Mesothelial cell of epicardium (in vitro differentiated cells): ENCODE data around the gene DENND1B. TPM values are rescaled to one million over a fixed set of nuclear protein-coding genes. Genes with fewer than 3 reads are reported as not detected.

Experiments used
- DNase-seq, 2 experiments: peaks; one replicate each; pipeline ENCODE4 v3.0.0; 2021; ENCODE audit warnings: low spot score in 2 of 2; ENCODE audit not compliant: unreplicated experiment in 2 of 2
- H3K27ac Mint-ChIP-seq: 2 replicates; pipeline ENCODE4 v1.8.0; 2021; ENCODE audit warnings: mixed read lengths
- H3K27me3 Mint-ChIP-seq: 2 replicates; pipeline ENCODE4 v1.8.0; 2021; ENCODE audit warnings: low read depth, mixed read lengths
- H3K36me3 Mint-ChIP-seq: 2 replicates; pipeline ENCODE4 v1.8.0; 2021; ENCODE audit warnings: mixed read lengths
- H3K4me1 Mint-ChIP-seq: 2 replicates; pipeline ENCODE4 v1.8.0; 2021; ENCODE audit warnings: mixed read lengths
- H3K4me3 Mint-ChIP-seq: 2 replicates; pipeline ENCODE4 v1.8.0; 2021; ENCODE audit warnings: mild to moderate bottlenecking, moderate library complexity, mixed read lengths
- H3K9me3 Mint-ChIP-seq: 2 replicates; pipeline ENCODE4 v1.8.0; 2021; ENCODE audit warnings: mixed read lengths
- CTCF ChIP-seq: fragments of 200-600 bp; sonication (generic); IDR thresholded peaks from one replicate; pipeline ENCODE4 v1.5.0; 2021; ENCODE audit warnings: antibody characterized with exemption; ENCODE audit not compliant: unreplicated experiment
- total RNA-seq: library from RNA; stranded (reverse); gene quantifications from 3 replicates; pipeline ENCODE4 v1.2.1, GENCODE V29; 2021

Gene DENND1B
- total RNA-seq, 1 donor from 2014 or later: 27.9 TPM

DNA sequence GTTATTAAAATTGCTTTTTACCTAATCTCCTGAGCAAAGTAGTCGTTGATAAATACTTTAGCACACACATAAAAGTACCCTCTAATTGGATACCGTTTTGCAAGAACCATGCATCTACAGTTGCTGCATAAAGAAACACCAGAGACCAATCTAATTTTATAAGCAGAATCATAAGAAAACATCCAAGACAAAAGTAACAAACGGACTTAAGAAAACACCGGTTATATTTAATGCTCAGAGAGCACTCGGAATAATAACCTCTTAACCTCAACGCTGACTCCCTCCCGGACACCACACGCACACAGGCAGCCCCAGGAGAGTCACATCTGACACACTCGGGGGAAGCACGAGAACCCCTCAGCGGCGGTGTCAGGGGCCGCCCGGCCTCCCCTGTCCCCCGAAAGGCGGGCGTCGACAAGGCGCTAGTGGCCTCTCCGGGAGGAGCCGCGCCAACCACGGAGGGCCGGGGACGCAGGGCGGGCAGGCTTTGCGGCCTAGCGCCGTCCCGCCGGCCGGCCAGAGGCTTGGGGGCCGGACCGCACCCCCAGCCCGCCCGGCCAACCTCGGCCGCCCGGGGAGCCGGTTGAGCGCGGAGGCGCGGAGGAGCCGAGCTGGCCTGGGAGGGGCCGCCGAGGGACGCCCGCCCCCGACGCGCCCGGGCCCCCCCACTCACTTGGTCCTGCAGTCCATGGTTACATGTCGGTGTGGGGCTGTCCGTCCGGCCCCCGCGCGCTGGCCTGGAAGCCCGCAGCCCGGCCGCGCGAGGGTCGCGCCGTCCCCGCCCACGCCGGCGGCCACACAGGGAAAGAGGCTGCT is 606 bp downstream of the DENND1B start:
- no peak for TF ChIP-seq CTCF
- peaks cover 38% of the 10 kb centered on the region for H3K4me1 Mint-ChIP-seq
- H3K27ac Mint-ChIP-seq: peak overlapping the region; percentile 80
- DNase-seq: peak; percentile 30 to 52
- H3K27me3 Mint-ChIP-seq: no peaks in the 10 kb centered on the region
- H3K36me3 Mint-ChIP-seq: peaks cover 4% of the 10 kb centered on the region
- H3K9me3 Mint-ChIP-seq: peaks cover 9% of the 10 kb centered on the region
- peak overlapping the region; percentile 77 for H3K4me3 Mint-ChIP-seq

- Mint-ChIP-seq H3K9me3 (peaks cover 3% of the 10 kb centered on the region), H3K27me3 (no peaks in the 10 kb centered on the region), H3K4me1 (peaks cover 43% of the 10 kb centered on the region), H3K27ac (peak overlapping the region; percentile 80), H3K36me3 (no peaks in the 10 kb centered on the region), H3K4me3 (peak overlapping the region; percentile 77)
- no peak for TF ChIP-seq CTCF
- DNase-seq: no peak
Measured at GRCh38 chr1:197773856-197774255, 1.4 kb downstream of the DENND1B start.

DNA sequence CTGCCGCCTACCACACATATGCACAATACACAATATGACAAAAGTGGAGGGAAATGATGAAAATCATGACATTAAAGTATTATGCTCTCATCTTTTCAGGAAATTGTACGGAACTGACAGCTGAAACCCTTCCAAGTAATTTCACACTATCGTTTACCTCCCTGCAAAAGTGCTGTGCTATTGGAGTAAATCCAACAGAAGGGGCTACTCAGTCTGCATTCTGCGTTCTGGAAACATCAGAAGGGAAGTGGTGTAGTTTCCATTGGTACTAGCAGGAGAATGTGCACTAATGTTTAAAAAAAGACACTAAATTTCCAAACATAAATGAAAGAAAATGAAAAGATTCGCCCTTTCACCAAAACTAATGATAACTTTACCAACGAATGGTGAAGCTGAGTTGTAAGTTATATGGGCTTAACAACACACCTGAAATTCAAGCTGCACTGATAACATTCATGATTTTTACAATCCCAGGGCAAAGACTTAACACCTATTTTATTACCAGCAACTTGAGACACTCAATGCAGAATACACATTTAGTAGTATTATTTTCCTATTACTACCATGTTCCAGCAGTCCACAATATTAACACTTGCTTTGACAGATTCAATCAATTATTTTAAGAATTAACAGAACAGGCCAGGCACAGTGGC is 3.2 kb downstream of the DENND1B start:
- Mint-ChIP-seq H3K4me3 (no peak overlapping the region), H3K36me3 (peaks cover 1% of the 10 kb centered on the region), H3K9me3 (no peaks in the 10 kb centered on the region), H3K27me3 (no peaks in the 10 kb centered on the region), H3K27ac (no peak overlapping the region), H3K4me1 (peaks cover 53% of the 10 kb centered on the region)
- DNase-seq: no peak
- TF ChIP-seq CTCF: no peak

DNA sequence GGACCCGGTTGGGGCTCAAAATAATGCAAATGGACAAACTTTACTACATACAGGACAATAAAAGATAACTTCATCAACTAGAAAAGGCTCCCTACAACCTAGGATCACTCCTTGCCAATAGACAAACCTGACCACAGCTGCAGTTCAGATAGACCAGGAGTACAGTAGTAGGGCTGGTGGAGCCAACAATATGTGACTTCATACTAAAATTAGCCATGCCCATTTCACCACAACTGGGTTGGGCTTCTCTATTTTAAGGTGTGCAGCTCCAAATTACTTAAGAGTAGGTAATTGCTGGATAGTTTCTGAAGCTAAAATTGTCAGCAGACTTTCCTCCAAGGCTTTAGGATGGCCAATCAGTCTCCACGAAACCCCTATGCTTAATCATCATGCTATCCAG is 3.9 kb downstream of the DENND1B start:
- no peaks in the 10 kb centered on the region for H3K27me3 Mint-ChIP-seq
- H3K36me3 Mint-ChIP-seq: peaks cover 1% of the 10 kb centered on the region
- TF ChIP-seq CTCF: no peak
- no peak for DNase-seq
- H3K4me3 Mint-ChIP-seq: no peak overlapping the region
- peaks cover 52% of the 10 kb centered on the region for H3K4me1 Mint-ChIP-seq
- H3K9me3 Mint-ChIP-seq: no peaks in the 10 kb centered on the region
- H3K27ac Mint-ChIP-seq: no peak overlapping the region

- Mint-ChIP-seq H3K4me1 (peaks cover 45% of the 10 kb centered on the region), H3K9me3 (no peaks in the 10 kb centered on the region), H3K4me3 (no peak overlapping the region), H3K36me3 (peaks cover 1% of the 10 kb centered on the region), H3K27me3 (no peaks in the 10 kb centered on the region), H3K27ac (no peak overlapping the region)
- no peak for DNase-seq
- TF ChIP-seq CTCF: no peak
Measured at GRCh38 chr1:197770243-197770642, 5.0 kb downstream of the DENND1B start.
